ENCODE measurements around the gene TEDC2.
"Not testable (repeated sequence)": the region's sequence is repeated elsewhere in the genome, so short reads cannot be mapped to it uniquely, and the experiment has no call there.

Gene TEDC2

GRCh38 chr16:2428051-2428783, 31.7 kb upstream of the TEDC2 start:
- H3K4me3 ChIP-seq (ENCODE audit: low read depth, low read length), result peak overlapping the region; percentile 87
- H3K79me2 ChIP-seq (ENCODE audit: control insufficient read depth, insufficient read depth, low read length, unreplicated experiment), result peaks cover 27% of the 10 kb centered on the region
- no peaks in the 10 kb centered on the region for H3K27me3 ChIP-seq (ENCODE audit: insufficient read depth, low read length)
- H3K36me3 ChIP-seq (ENCODE audit: insufficient read depth, low read length), result peaks cover 6% of the 10 kb centered on the region; the same call in 1 of the 2 replicates
- peaks cover 13% of the 10 kb centered on the region for H3K4me1 ChIP-seq (ENCODE audit: control insufficient read depth, insufficient read depth, low read length, unreplicated experiment)
- no peak overlapping the region for H3K27ac ChIP-seq (ENCODE audit: low read depth, low read length)
- H2AFZ ChIP-seq (ENCODE audit: low read length, unreplicated experiment), result peak overlapping the region; percentile 71

GRCh38 chr16:2428784-2429033, 31.2 kb upstream of the TEDC2 start:
- peak overlapping the region; percentile 71 for H2AFZ ChIP-seq (ENCODE audit: low read length, unreplicated experiment)
- H3K4me3 ChIP-seq (ENCODE audit: low read depth, low read length), result peak overlapping the region; percentile 87
- H3K4me1 ChIP-seq (ENCODE audit: control insufficient read depth, insufficient read depth, low read length, unreplicated experiment), result peaks cover 13% of the 10 kb centered on the region
- no peaks in the 10 kb centered on the region for H3K27me3 ChIP-seq (ENCODE audit: insufficient read depth, low read length)
- peaks cover 27% of the 10 kb centered on the region for H3K79me2 ChIP-seq (ENCODE audit: control insufficient read depth, insufficient read depth, low read length, unreplicated experiment)
- peaks cover 6% of the 10 kb centered on the region; the same call in 1 of the 2 replicates for H3K36me3 ChIP-seq (ENCODE audit: insufficient read depth, low read length)
- H3K27ac ChIP-seq (ENCODE audit: low read depth, low read length), result peak overlapping the region; percentile 24; the same call in 1 of the 2 replicates

- Histone ChIP-seq H3K27me3 (ENCODE audit: insufficient read depth, low read length) (no peaks in the 10 kb centered on the region), H2AFZ (ENCODE audit: low read length, unreplicated experiment) (peak within 1 kb of the TSS; percentile 82), H3K79me2 (ENCODE audit: control insufficient read depth, insufficient read depth, low read length, unreplicated experiment) (peaks cover 27% of the 10 kb centered on the region), H3K36me3 (ENCODE audit: insufficient read depth, low read length) (peaks cover 6% of the 10 kb centered on the region; the same call in 1 of the 2 replicates), H3K4me1 (ENCODE audit: control insufficient read depth, insufficient read depth, low read length, unreplicated experiment) (peaks cover 13% of the 10 kb centered on the region), H3K4me3 (ENCODE audit: low read depth, low read length) (peak within 1 kb of the TSS; percentile 93), H3K27ac (ENCODE audit: low read depth, low read length) (peak within 1 kb of the TSS; percentile 24; the same call in 1 of the 2 replicates)
Measured at GRCh38 chr16:2429034-2429770, 30.7 kb upstream of the TEDC2 start, which contains the start of gene CCNF. TSS of gene CCNF (plus strand) at chr16:2429447. CDS start at chr16:2429482, 35 bp downstream.

- H3K4me3 ChIP-seq (ENCODE audit: low read depth, low read length), result peak overlapping the region; percentile 93
- H3K27ac ChIP-seq (ENCODE audit: low read depth, low read length), result no peak overlapping the region
- peak overlapping the region; percentile 82 for H2AFZ ChIP-seq (ENCODE audit: low read length, unreplicated experiment)
- H3K4me1 ChIP-seq (ENCODE audit: control insufficient read depth, insufficient read depth, low read length, unreplicated experiment), result peaks cover 13% of the 10 kb centered on the region
- peaks cover 27% of the 10 kb centered on the region for H3K79me2 ChIP-seq (ENCODE audit: control insufficient read depth, insufficient read depth, low read length, unreplicated experiment)
- no peaks in the 10 kb centered on the region for H3K27me3 ChIP-seq (ENCODE audit: insufficient read depth, low read length)
- H3K36me3 ChIP-seq (ENCODE audit: insufficient read depth, low read length), result peaks cover 8% of the 10 kb centered on the region; the same call in 1 of the 2 replicates
Measured at GRCh38 chr16:2429771-2430663, 29.9 kb upstream of the TEDC2 start.

GRCh38 chr16:2432286-2432685, 27.6 kb upstream of the TEDC2 start:
- Histone ChIP-seq H3K27ac (ENCODE audit: low read depth, low read length) (no peak overlapping the region), H2AFZ (ENCODE audit: low read length, unreplicated experiment) (no peak overlapping the region), H3K27me3 (ENCODE audit: insufficient read depth, low read length) (no peaks in the 10 kb centered on the region), H3K36me3 (ENCODE audit: insufficient read depth, low read length) (peaks cover 15% of the 10 kb centered on the region; the same call in 1 of the 2 replicates), H3K4me1 (ENCODE audit: control insufficient read depth, insufficient read depth, low read length, unreplicated experiment) (peaks cover 13% of the 10 kb centered on the region), H3K79me2 (ENCODE audit: control insufficient read depth, insufficient read depth, low read length, unreplicated experiment) (peaks cover 27% of the 10 kb centered on the region), H3K4me3 (ENCODE audit: low read depth, low read length) (no peak overlapping the region)

GRCh38 chr16:2432801-2433505, 27.0 kb upstream of the TEDC2 start:
- peaks cover 27% of the 10 kb centered on the region for H3K79me2 ChIP-seq (ENCODE audit: control insufficient read depth, insufficient read depth, low read length, unreplicated experiment)
- no peak overlapping the region for H2AFZ ChIP-seq (ENCODE audit: low read length, unreplicated experiment)
- peaks cover 15% of the 10 kb centered on the region for H3K36me3 ChIP-seq (ENCODE audit: insufficient read depth, low read length)
- H3K4me3 ChIP-seq (ENCODE audit: low read depth, low read length), result no peak overlapping the region
- no peaks in the 10 kb centered on the region for H3K27me3 ChIP-seq (ENCODE audit: insufficient read depth, low read length)
- H3K4me1 ChIP-seq (ENCODE audit: control insufficient read depth, insufficient read depth, low read length, unreplicated experiment), result peaks cover 13% of the 10 kb centered on the region
- no peak overlapping the region for H3K27ac ChIP-seq (ENCODE audit: low read depth, low read length)

- peaks cover 20% of the 10 kb centered on the region for H3K36me3 ChIP-seq (ENCODE audit: insufficient read depth, low read length)
Measured at GRCh38 chr16:2435236-2435635, 24.7 kb upstream of the TEDC2 start.

GRCh38 chr16:2436110-2436509, 23.8 kb upstream of the TEDC2 start:
- Histone ChIP-seq H3K79me2 (ENCODE audit: control insufficient read depth, insufficient read depth, low read length, unreplicated experiment) (peaks cover 11% of the 10 kb centered on the region), H3K4me3 (ENCODE audit: low read depth, low read length) (no peak overlapping the region), H2AFZ (ENCODE audit: low read length, unreplicated experiment) (no peak overlapping the region), H3K36me3 (ENCODE audit: insufficient read depth, low read length) (peaks cover 21% of the 10 kb centered on the region), H3K27ac (ENCODE audit: low read depth, low read length) (no peak overlapping the region), H3K27me3 (ENCODE audit: insufficient read depth, low read length) (no peaks in the 10 kb centered on the region), H3K4me1 (ENCODE audit: control insufficient read depth, insufficient read depth, low read length, unreplicated experiment) (peaks cover 2% of the 10 kb centered on the region)

More at GRCh38 chr16:2435236-2435635, 24.7 kb upstream of the TEDC2 start:
- H3K4me1 ChIP-seq (ENCODE audit: control insufficient read depth, insufficient read depth, low read length, unreplicated experiment), result peaks cover 10% of the 10 kb centered on the region
- peaks cover 19% of the 10 kb centered on the region for H3K79me2 ChIP-seq (ENCODE audit: control insufficient read depth, insufficient read depth, low read length, unreplicated experiment)
- not testable (repeated sequence) for H3K4me3 ChIP-seq (ENCODE audit: low read depth, low read length); H3K27me3 ChIP-seq (ENCODE audit: insufficient read depth, low read length); H3K27ac ChIP-seq (ENCODE audit: low read depth, low read length); H2AFZ ChIP-seq (ENCODE audit: low read length, unreplicated experiment)

GRCh38 chr16:2437032-2437790, 22.7 kb upstream of the TEDC2 start:
- Histone ChIP-seq H3K27me3 (ENCODE audit: insufficient read depth, low read length) (no peaks in the 10 kb centered on the region), H3K4me1 (ENCODE audit: control insufficient read depth, insufficient read depth, low read length, unreplicated experiment) (no peaks in the 10 kb centered on the region), H3K4me3 (ENCODE audit: low read depth, low read length) (no peak overlapping the region), H3K79me2 (ENCODE audit: control insufficient read depth, insufficient read depth, low read length, unreplicated experiment) (peaks cover 6% of the 10 kb centered on the region), H3K27ac (ENCODE audit: low read depth, low read length) (no peak overlapping the region), H3K36me3 (ENCODE audit: insufficient read depth, low read length) (peaks cover 21% of the 10 kb centered on the region), H2AFZ (ENCODE audit: low read length, unreplicated experiment) (no peak overlapping the region)
